H9 (cell line): Measurements from ENCODE around the gene IL36B. TPM values are rescaled to one million over a fixed set of nuclear protein-coding genes. Genes with fewer than 3 reads are reported as not detected.
"Not testable (repeated sequence)": the region's sequence is repeated elsewhere in the genome, so short reads cannot be mapped to it uniquely, and the experiment has no call there.

Source experiments
- DNase-seq: peaks from one replicate; pipeline ENCODE4 v3.0.0-alpha.2; 2017
- H2AFZ ChIP-seq: one replicate; pipeline ENCODE4 v1.6.1; 2013; ENCODE audit warnings: mild to moderate bottlenecking, low read length, control low read depth, moderate library complexity
- H2AK5ac ChIP-seq: 2 replicates; pipeline ENCODE4 v1.6.1; 2013; ENCODE audit warnings: low read length, control low read depth, mixed read lengths; ENCODE audit not compliant: insufficient read length
- H2BK120ac ChIP-seq: one replicate; pipeline ENCODE4 v1.6.1; 2013; ENCODE audit warnings: low read depth, mild to moderate bottlenecking, low read length, control low read depth, inconsistent platforms; ENCODE audit not compliant: poor library complexity, severe bottlenecking
- H2BK12ac ChIP-seq: 2 replicates; pipeline ENCODE4 v1.6.1; 2013; ENCODE audit warnings: low read length, control low read depth, mixed read lengths, low read depth; ENCODE audit not compliant: insufficient read length
- H2BK15ac ChIP-seq: 2 replicates; pipeline ENCODE4 v1.6.1; 2013; ENCODE audit warnings: low read depth, low read length, control low read depth
- H2BK20ac ChIP-seq: one replicate; pipeline ENCODE4 v1.6.1; 2013; ENCODE audit warnings: low read depth, mild to moderate bottlenecking, low read length, control low read depth, inconsistent platforms; ENCODE audit not compliant: poor library complexity, severe bottlenecking
- H2BK5ac ChIP-seq: 2 replicates; pipeline ENCODE4 v1.6.1; 2013; ENCODE audit warnings: low read length, control low read depth, mixed read lengths; ENCODE audit not compliant: insufficient read length
- H3K14ac ChIP-seq: 2 replicates; pipeline ENCODE4 v1.6.1; 2013; ENCODE audit warnings: low read length, control low read depth; ENCODE audit not compliant: insufficient read depth
- H3K18ac ChIP-seq: 2 replicates; pipeline ENCODE4 v1.6.1; 2013; ENCODE audit warnings: low read depth, mild to moderate bottlenecking, mixed read lengths, low read length, control low read depth; ENCODE audit not compliant: insufficient read length
- H3K23ac ChIP-seq: 2 replicates; pipeline ENCODE4 v1.6.1; 2013; ENCODE audit warnings: low read length, control low read depth, mixed read lengths, low read depth; ENCODE audit not compliant: insufficient read length
- H3K23me2 ChIP-seq: 2 replicates; pipeline ENCODE4 v1.6.1; 2013; ENCODE audit warnings: low read depth, mild to moderate bottlenecking, mixed read lengths, low read length, control low read depth; ENCODE audit not compliant: insufficient read length, poor library complexity, severe bottlenecking
- H3K27ac ChIP-seq: 2 replicates; pipeline ENCODE4 v1.5.1; 2013; ENCODE audit warnings: low read length, control low read depth, mixed read lengths, low read depth; ENCODE audit not compliant: insufficient read length
- H3K27me3 ChIP-seq: 2 replicates; pipeline ENCODE4 v1.6.1; 2013; ENCODE audit warnings: low read length, control low read depth, inconsistent platforms; ENCODE audit not compliant: insufficient read depth
- H3K4ac ChIP-seq: 2 replicates; pipeline ENCODE4 v1.6.1; 2013; ENCODE audit warnings: low read depth, mild to moderate bottlenecking, control low read depth, inconsistent platforms, low read length, moderate library complexity
- H3K4me1 ChIP-seq: 2 replicates; pipeline ENCODE4 v1.6.1; 2013; ENCODE audit warnings: low read length, control low read depth, inconsistent platforms; ENCODE audit not compliant: insufficient read depth
- H3K4me2 ChIP-seq: 2 replicates; pipeline ENCODE4 v1.6.1; 2013; ENCODE audit warnings: low read length, control low read depth, mixed read lengths; ENCODE audit not compliant: insufficient read length, insufficient read depth
- H3K56ac ChIP-seq: 2 replicates; pipeline ENCODE4 v1.6.1; 2013; ENCODE audit warnings: low read depth, mild to moderate bottlenecking, mixed read lengths, low read length, control low read depth; ENCODE audit not compliant: insufficient read length
- H3K79me1 ChIP-seq: 2 replicates; pipeline ENCODE4 v1.6.1; 2013; ENCODE audit warnings: low read depth, mild to moderate bottlenecking, moderate library complexity, low read length, control low read depth, inconsistent platforms; ENCODE audit not compliant: insufficient read depth, poor library complexity, severe bottlenecking
- H3K79me2 ChIP-seq: 2 replicates; pipeline ENCODE4 v1.6.1; 2013; ENCODE audit warnings: low read length, control low read depth, inconsistent platforms; ENCODE audit not compliant: insufficient read depth
- H3K9ac ChIP-seq: 2 replicates; pipeline ENCODE4 v1.6.1; 2013; ENCODE audit warnings: low read length, control low read depth, mixed read lengths; ENCODE audit not compliant: insufficient read length; ENCODE audit errors: extremely low read depth
- H3K9me3 ChIP-seq: one replicate; pipeline ENCODE4 v1.6.1; 2013; ENCODE audit warnings: low read depth, low read length, inconsistent platforms; ENCODE audit not compliant: control insufficient read depth
- H3T11ph ChIP-seq: one replicate; pipeline ENCODE4 v1.6.1; 2013; ENCODE audit warnings: mild to moderate bottlenecking, low read length, control low read depth, inconsistent platforms
- H4K20me1 ChIP-seq: one replicate; pipeline ENCODE4 v1.6.1; 2013; ENCODE audit not compliant: control insufficient read depth, insufficient read length, insufficient read depth
- H4K5ac ChIP-seq: 2 replicates; pipeline ENCODE4 v1.6.1; 2013; ENCODE audit warnings: low read depth, mild to moderate bottlenecking, mixed read lengths, low read length, control low read depth; ENCODE audit not compliant: insufficient read length
- H4K8ac ChIP-seq: replicated peaks from 2 replicates; pipeline ENCODE4 v1.6.1; 2013; ENCODE audit warnings: low read length, control low read depth, mixed read lengths, low read depth; ENCODE audit not compliant: insufficient read length
- H4K91ac ChIP-seq: 2 replicates; pipeline ENCODE4 v1.6.1; 2013; ENCODE audit warnings: low read depth, mild to moderate bottlenecking, moderate library complexity, mixed read lengths, low read length, control low read depth; ENCODE audit not compliant: insufficient read length
- H3K27ac Mint-ChIP-seq, 3 experiments: 2 replicates in 2 of 3; 3 replicates in 1 of 3; pipeline ENCODE4 v1.8.0; 2020 to 2021; ENCODE audit warnings: mixed read lengths in 3 of 3, mild to moderate bottlenecking in 1 of 3, moderate library complexity in 1 of 3
- H3K27me3 Mint-ChIP-seq: 2 replicates; pipeline ENCODE4 v1.8.0; 2021; ENCODE audit warnings: low read depth, mild to moderate bottlenecking, moderate library complexity, mixed read lengths
- H3K36me3 Mint-ChIP-seq, 3 experiments: 2 replicates in 2 of 3; 3 replicates in 1 of 3; pipeline ENCODE4 v1.8.0; 2020 to 2021; ENCODE audit warnings: low read depth in 3 of 3, mixed read lengths in 3 of 3; ENCODE audit not compliant: insufficient read depth in 1 of 3
- H3K4me1 Mint-ChIP-seq, 2 experiments: 2 replicates each; pipeline ENCODE4 v1.8.0; 2020; ENCODE audit warnings: mixed read lengths in 2 of 2
- H3K4me3 Mint-ChIP-seq, 2 experiments: 2 replicates in 1 of 2; 3 replicates in 1 of 2; pipeline ENCODE4 v1.8.0; 2020 to 2021; ENCODE audit warnings: mild to moderate bottlenecking in 2 of 2, mixed read lengths in 2 of 2, moderate library complexity in 1 of 2
- H3K9me3 Mint-ChIP-seq, 2 experiments: 2 replicates in 1 of 2; 3 replicates in 1 of 2; pipeline ENCODE4 v1.8.0; 2020; ENCODE audit warnings: mild to moderate bottlenecking in 2 of 2, mixed read lengths in 2 of 2, moderate library complexity in 1 of 2
- CTCF ChIP-seq: fragments of 200-600 bp; sonication (generic); conservative IDR thresholded peaks from 3 replicates; pipeline ENCODE4 v1.8.0; 2021; ENCODE audit warnings: antibody characterized with exemption, mild to moderate bottlenecking
- WGBS: extraction: QIAGEN DNeasy Blood & Tissue Kit; methylation state at CpG from one replicate; pipeline ENCODE4 v1.1.7; 2013; ENCODE audit warnings: missing lambda C conversion rate, low lambda C conversion rate, mixed read lengths; ENCODE audit not compliant: insufficient read length; ENCODE audit errors: extremely low coverage; 5-methylcytosine and 5-hydroxymethylcytosine counted together
- total RNA-seq: library from RNA; stranded (reverse); gene quantifications from 2 replicates; pipeline ENCODE4 v1.2.1, GENCODE V29; 2021

IL36B gene
- total RNA-seq, 1 experiment from 2014 or later, result not detected

GRCh38 chr2:113098041-113098440 lies 45.4 kb upstream of the IL36B start:
- DNase-seq, result no peak
- no peak overlapping the region for H3K4me3 Mint-ChIP-seq
- peaks cover 24% of the 10 kb centered on the region for H3K27me3 Mint-ChIP-seq
- Histone ChIP-seq H4K91ac (no peak overlapping the region), H3K56ac (no peak overlapping the region), H3K14ac (no peak overlapping the region), H2AK5ac (no peak overlapping the region), H3K4me2 (no peak overlapping the region), H2BK15ac (no peak overlapping the region), H4K8ac (no peak overlapping the region), H2BK5ac (no peak overlapping the region), H3K9me3 (no peaks in the 10 kb centered on the region), H3K9ac (no peak overlapping the region), H3K23ac (no peak overlapping the region), H4K20me1 (no peaks in the 10 kb centered on the region), H2BK120ac (no peak overlapping the region), H3K4me1 (no peaks in the 10 kb centered on the region), H3T11ph (no peak overlapping the region), H3K27me3 (no peaks in the 10 kb centered on the region), H2BK20ac (no peak overlapping the region), H2AFZ (no peak overlapping the region), H4K5ac (no peak overlapping the region), H3K27ac (no peak overlapping the region), H3K18ac (no peak overlapping the region), H3K23me2 (no peaks in the 10 kb centered on the region), H3K79me1 (no peaks in the 10 kb centered on the region), H3K4ac (no peak overlapping the region), H3K79me2 (no peaks in the 10 kb centered on the region), H2BK12ac (no peak overlapping the region)
- H3K4me1 Mint-ChIP-seq, result no peaks in the 10 kb centered on the region
- H3K36me3 Mint-ChIP-seq, result peaks cover 0 to 4% (median 3%) of the 10 kb centered on the region in 3 experiments; a peak in 3 of 7 replicates
- no CpG with 5 or more reads among the region's 4 CpGs for WGBS
- no peak for TF ChIP-seq CTCF
- peaks cover 29 to 56% of the 10 kb centered on the region in 2 experiments for H3K9me3 Mint-ChIP-seq
- H3K27ac Mint-ChIP-seq, result no peak overlapping the region

GRCh38 chr2:113096842-113097618 lies 44.4 kb upstream of the IL36B start:
- not testable (repeated sequence) for H3K27ac Mint-ChIP-seq, H3K4me2 ChIP-seq, H2BK5ac ChIP-seq, H3K36me3 Mint-ChIP-seq, H2BK120ac ChIP-seq, H3K23ac ChIP-seq, H2BK12ac ChIP-seq, H4K8ac ChIP-seq, H3K9me3 ChIP-seq, H3K56ac ChIP-seq, H3K14ac ChIP-seq, H3K79me1 ChIP-seq, H3T11ph ChIP-seq, H3K18ac ChIP-seq, H3K4ac ChIP-seq, H2AK5ac ChIP-seq, H4K5ac ChIP-seq, H3K79me2 ChIP-seq, DNase-seq, H2BK20ac ChIP-seq, H4K91ac ChIP-seq, H3K27me3 ChIP-seq, H3K27ac ChIP-seq, H3K4me3 Mint-ChIP-seq, H3K9ac ChIP-seq, H4K20me1 ChIP-seq, H3K4me1 ChIP-seq, H3K4me1 Mint-ChIP-seq, H2BK15ac ChIP-seq, H2AFZ ChIP-seq, H3K23me2 ChIP-seq
- WGBS, result no CpG with 5 or more reads among the region's 2 CpGs
- Mint-ChIP-seq H3K27me3 (peaks cover 22% of the 10 kb centered on the region), H3K9me3 (peaks cover 23 to 47% of the 10 kb centered on the region in 2 experiments)
